ENCODE measurements around the gene CLDN10.
A peak's percentile ranks its signal among the peaks of the same experiment; 100 is the strongest.
"Not testable (repeated sequence)": the region's sequence is repeated elsewhere in the genome, so short reads cannot be mapped to it uniquely, and the experiment has no call there.

The CLDN10 gene, protein sequence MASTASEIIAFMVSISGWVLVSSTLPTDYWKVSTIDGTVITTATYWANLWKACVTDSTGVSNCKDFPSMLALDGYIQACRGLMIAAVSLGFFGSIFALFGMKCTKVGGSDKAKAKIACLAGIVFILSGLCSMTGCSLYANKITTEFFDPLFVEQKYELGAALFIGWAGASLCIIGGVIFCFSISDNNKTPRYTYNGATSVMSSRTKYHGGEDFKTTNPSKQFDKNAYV

DNA sequence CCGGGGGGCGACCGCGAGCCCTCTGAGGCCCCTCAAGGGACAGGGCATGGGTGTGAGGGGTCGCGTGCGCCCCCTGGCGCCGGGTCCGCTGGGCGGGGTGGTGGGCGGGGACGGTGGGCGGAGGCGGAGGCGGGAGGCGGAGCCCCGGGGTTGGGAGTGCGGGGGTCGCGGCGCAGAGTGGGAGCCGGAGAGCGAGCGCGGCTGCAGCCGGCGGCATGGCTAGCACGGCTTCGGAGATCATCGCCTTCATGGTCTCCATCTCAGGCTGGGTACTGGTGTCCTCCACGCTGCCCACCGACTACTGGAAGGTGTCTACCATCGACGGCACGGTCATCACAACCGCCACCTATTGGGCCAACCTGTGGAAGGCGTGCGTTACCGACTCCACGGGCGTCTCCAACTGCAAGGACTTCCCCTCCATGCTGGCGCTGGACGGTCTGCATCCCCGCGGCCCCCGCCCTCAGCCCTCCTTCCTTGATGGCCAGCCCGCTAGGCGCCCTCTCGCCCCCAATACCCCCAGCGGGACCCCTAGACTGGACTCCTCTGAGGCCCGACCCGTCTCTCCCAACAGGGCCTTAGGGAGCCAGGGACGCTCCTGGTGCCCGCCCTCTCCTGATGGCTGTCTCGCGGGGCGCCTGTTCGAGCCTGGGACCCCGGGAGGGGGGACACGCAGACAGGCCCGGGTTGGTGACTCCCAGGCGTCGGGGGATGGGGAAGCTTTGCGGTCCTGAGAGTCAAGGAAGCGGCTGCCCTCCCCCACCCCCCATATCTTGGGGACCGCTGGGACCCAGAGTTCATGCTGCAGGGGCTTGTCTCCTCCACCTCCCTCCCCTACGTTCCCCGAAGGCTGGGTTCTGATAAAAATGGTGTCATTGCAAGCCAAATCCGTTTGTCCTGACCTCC, at the start of gene CLDN10:
TSS of gene CLDN10 (plus strand) at position 182 of the 903 bp plus-strand sequence. CDS start at position 216, 34 bp downstream.
- no peak for DNase-seq (ENCODE audit: low read depth)

DNA sequence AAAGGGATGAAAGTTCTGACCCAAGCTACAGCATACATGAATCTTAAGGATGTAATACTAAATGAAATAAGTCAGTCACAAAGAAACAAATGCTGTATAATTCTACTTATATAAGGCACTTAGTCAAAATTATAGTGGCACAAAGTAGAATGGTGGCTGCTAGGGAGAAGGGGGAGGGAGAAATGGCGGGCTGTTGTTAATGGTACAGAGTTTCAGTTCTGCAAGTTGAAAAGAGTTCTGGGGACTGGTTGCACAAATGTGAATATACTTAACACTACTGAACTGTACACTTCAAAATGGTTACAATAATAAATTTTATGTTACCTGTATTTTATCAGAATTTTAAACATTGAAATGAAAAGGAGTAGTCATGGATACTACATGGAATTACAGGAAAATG, 48.9 kb upstream of the CLDN10 start:
- no peak for DNase-seq (ENCODE audit: low read depth)

DNA sequence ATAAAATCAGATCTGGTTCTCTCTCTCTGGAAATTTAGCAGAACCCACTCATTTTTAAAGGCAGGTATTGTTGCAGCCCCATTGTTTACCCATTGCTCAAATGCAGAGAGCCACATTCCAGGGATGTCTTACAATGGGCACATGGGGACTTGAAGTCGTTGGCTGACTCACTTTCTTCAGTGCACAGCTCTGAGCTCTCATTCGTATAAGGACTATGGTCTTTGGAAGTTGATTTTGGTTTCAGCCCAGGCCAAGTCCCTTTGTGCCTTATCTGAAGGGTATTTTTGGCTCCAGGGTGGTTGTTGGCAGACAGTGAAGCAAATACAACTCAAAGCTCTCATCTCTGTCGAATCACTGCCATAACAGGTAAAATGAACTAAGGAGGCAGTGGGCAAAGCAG, 47.3 kb upstream of the CLDN10 start:
- DNase-seq (ENCODE audit: low read depth), result no peak

DNA sequence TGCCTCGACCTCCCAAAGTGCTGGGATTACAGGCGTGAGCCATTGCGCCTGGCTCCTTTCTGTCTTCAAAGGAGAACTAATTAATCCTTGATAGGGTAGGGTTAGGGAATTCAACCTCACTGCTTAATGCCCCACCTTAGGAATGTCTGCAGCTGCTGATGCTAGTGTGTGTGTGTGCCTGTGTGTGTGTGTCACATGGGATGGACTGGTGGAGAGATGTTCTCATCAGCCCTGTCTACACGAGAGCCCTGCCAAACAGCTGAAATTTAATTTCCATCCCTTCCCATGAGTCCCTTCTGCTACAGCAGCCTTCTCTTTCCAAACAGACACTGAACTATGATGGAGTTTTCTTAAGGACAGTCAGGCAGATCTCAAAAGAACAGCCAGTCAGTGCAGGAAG, 46.5 kb upstream of the CLDN10 start:
- no peak for DNase-seq (ENCODE audit: low read depth)

DNA sequence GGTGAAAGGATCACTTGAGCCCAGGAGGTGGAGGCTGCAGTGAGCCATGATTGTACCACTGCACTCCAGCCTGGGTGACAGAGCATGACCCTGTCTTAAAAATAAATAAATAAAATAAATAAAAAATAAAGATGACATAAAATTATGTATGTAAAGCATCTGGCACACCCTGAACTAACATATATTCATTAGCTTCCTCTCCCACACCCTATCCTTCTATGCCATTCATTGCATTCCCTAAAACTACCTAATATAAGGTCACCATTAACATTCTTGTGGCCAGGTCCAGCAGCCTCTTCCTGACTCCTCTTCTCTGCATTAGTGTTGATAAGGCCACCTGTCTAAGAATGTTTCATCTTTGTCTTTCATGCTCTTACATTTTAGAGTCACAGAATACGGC, 44.5 kb upstream of the CLDN10 start:
- DNase-seq (ENCODE audit: low read depth), result no peak

DNA sequence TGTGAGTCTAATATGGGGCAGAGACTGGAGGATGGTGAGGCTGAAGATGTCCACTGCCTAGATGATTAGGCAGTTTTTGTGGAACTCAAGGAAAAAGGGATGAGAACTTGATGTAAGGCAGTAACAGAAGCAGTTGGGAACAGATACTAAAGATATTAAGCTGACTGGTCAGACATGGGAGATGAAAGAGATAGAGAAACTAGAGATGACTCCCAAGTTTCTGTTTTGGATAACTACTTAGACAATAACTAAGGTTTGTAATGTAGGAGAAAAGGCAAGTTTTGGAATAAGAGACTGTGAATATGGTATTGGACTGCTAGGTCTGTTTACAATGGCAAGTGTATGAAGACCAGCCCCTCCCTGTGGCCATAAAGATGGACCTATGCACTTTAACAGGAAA, 43.5 kb upstream of the CLDN10 start:
- DNase-seq (ENCODE audit: low read depth), result no peak

DNA sequence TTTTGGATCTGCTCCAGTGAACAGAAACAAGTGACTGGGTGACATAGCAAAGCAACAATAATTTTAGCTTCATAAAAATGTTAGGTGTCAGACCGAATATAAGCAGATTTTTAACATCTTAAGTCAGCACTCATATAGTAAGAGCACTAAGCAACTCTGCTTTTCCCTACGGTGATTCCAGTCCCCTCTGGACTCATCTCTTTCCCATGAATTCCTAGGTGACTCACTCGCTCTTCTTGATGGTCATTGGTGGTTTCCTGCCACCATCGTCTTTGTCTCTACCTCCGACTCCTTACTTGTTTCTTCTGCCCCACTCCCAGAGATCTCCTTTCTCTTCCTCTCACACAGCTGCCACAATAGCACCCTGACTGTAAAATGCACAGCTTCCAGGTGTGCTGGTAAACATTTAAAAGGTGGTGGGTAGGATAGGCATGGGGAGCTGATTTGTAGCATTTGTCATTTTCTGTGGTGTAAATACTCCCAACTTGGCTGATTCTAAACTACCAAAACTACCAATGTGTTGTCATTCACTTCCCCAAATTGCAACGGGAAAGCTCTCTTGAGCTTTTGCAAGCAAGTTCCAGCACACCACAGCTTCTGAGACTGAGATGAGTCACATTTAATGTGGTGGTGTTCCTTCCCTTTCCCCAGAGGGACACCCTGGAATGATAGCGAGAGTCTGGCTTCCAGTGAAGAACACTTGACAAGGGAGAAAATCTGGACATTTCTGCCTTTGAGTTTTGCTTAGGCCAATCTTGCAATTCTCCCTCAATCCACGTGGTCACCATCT, 42.8 kb upstream of the CLDN10 start:
- peak; percentile 72 for DNase-seq (ENCODE audit: low read depth)

DNA sequence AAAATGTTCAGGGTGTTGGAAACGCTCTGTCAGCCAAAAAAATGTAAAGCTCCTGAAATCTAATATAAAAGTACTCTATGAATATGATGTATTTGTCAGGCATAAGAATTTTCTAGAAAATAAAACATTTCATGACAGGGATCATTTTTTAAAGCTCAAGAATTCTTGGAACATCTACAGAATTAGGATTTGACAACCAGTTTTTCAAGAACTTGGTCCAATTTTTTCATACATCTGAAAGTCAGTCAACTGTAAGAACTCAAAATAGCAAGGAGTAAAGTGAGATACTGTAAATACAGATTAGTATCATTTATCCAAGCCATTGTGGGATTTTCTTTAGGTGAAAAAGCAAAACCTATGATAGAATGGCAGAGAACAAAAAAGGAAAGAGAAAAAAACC, 41.6 kb upstream of the CLDN10 start:
- no peak for DNase-seq (ENCODE audit: low read depth)

DNA sequence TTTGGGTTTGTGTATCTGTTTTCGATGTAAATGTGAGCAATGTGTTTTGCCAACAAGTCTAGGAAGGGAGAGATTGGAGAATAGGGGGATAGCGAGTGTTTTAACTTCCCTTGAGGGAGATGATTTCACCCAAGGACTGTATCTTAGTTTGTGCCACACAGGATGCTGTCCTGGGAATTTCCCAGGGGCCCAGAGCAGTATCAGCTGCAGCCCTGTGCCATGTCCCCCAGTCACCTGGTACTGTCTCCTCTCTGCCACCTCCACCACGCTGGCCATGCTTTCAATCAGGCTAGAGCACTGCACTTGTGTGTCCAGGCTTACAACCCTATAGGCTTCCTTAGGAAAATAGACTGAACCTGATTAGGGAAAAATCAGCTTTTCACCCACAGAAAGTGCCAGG, 40.1 kb upstream of the CLDN10 start:
- DNase-seq (ENCODE audit: low read depth), result no peak

DNA sequence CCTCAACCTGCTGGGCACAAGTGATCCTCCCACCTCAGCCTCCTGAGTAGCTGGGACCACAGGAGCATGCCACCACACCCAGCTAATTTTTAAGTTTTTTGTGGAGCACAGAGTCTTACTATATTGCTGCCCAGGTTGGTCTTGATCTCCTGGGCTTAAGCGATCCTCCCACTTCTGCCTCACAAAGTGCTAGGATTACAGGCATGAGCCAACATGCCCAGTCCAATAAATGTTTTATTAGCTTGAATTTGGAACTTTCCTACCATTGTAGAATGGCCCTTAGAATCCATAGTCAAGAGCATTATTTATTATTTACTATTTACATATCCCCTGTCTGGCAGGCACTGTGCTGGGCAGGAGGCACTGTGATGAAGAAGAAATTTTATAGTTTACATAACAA, 39.6 kb upstream of the CLDN10 start:
- no peak for DNase-seq (ENCODE audit: low read depth)

DNA sequence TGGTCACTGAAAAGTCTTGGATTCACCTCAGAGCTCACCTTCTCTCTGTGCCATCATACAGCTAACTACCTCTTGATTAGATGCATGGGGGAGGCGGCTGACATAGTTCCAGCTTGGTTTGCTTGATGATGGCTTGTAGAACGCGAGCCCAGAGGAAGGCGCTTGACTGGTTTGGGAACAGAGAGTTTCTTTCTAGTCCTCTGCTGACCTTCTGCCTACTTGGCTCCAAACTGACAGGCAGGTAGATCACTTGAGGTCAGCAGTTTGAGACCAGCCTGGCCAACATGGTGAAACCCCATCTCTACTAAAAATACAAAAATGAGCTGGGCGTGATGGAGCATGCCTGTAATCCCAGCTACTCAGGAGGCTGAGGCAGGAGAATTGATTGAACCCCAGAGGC, 36.9 kb upstream of the CLDN10 start:
- DNase-seq (ENCODE audit: low read depth), result not testable (repeated sequence)

DNA sequence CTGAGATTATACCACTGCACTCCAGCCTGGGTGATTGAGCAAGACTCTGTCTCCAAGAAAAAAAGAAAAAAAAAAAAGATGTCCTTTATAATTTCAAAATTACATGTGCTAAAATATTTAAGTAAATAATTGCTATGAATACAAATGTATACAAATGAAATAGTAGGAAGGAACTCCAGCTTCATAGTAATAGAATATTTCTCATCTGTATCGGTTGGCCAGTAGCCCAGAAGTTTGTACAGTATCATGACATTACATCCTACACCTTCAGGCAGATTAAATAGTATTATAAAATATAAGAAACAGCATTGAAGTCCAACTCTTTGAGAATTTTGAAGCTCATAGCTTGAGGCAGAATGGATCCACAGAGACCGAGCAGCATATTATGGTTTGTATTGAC, 36.5 kb upstream of the CLDN10 start:
- DNase-seq (ENCODE audit: low read depth), result no peak

DNA sequence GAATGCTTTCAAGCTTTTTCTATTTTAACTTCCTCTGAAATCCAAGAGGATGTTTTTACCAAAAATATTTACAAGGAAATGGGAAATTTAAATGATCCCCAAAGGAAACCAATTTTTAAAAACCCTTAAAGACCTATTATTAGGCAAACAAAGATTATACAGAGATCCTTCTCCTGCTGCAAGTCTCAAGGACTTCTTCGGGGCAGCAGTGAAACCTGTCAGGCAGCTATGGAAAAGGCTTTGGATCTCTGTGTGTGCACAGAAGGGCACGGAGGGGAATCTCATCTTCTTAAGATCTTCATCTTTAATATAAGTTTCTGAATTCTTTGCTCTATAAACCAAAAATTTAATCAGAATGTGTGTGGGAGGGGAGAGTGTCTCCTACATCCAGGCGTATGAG, 36.0 kb upstream of the CLDN10 start:
- DNase-seq (ENCODE audit: low read depth), result no peak

DNA sequence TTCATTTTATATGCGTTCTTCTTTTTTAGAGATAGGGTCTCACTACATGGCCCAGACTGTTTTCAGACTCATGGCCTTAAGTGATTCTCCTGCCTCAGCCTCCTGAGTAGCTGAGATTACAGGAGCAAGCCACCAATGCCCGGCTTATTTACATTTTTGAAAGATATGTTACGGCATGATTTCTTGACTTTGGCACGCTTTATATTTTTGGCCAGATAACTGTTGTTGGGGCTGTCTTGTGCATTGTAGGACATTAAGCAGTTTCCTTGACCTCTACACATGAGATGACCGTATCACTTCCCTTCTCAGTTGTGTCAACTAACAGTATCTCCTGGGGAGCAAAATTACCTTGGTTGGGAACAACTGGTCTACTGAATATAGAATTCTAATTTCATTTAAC, 28.9 kb upstream of the CLDN10 start:
- DNase-seq (ENCODE audit: low read depth), result no peak

DNA sequence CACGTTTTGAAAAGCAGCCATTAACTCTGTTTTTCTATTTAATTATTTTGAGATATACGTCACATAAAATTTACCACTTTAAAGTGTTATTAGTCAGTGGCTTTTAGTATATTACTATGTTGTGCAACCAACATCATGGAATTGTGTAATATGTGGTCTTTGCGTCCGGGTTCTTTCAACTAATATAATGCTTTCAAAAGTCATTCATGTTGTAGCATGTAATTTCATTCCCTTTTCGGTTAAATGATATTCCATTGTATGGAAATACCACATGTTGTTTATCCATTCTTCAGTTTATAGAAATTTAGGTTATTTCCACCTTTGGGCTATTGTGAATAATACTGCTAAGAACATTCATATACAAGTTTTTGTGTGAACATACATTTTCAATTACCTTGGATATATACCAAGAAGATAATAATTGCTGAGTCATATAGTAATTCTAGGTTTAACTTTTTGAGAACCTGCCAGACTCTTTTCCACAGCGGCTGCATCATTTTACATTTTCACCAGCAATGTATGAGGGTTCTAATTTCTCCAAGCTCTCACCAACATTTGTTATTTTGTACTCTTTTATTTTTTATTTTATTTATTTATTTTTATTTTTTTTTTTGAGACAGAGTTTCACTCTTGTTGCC, 28.1 kb upstream of the CLDN10 start:
- no peak for DNase-seq (ENCODE audit: low read depth)

DNA sequence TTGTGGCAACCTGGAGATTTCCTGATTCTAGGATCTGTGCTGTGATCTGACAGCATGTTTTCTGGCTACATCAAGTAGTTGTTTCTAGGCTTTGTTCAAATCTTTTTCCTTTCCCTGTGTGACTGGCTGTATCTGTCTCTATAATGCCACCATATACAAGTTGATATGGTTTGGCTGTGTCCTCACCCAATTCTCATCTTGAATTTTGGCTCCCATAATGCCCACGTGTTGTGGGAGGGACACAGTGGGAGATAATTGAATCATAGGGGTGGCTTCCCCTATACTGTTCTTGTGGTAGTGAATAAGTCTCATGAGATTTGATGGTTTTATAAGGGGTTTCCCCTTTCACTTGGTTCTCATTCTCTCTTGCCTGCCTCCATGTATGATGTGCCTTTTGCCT, 24.6 kb upstream of the CLDN10 start:
- no peak for DNase-seq (ENCODE audit: low read depth)

DNA sequence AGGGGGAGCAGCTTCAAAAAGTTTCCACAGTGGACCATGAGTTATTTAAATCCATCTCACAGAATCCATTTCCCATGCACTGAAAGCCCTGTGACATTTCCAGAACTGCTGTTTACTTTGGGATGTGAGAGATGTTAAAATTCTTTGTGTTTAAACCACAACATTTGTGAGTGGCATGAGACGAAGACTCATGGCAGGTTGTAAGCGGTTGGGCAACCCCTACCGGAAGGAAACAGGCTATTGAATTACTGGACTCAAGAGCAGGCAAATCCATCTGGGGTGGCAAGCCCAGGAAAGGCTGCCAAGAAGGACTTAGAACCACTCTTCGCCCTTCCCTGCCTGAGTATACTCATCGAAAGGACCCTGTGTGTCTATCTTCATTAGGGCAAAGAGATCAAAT, 22.3 kb upstream of the CLDN10 start:
- peak; percentile 54 for DNase-seq (ENCODE audit: low read depth)

DNA sequence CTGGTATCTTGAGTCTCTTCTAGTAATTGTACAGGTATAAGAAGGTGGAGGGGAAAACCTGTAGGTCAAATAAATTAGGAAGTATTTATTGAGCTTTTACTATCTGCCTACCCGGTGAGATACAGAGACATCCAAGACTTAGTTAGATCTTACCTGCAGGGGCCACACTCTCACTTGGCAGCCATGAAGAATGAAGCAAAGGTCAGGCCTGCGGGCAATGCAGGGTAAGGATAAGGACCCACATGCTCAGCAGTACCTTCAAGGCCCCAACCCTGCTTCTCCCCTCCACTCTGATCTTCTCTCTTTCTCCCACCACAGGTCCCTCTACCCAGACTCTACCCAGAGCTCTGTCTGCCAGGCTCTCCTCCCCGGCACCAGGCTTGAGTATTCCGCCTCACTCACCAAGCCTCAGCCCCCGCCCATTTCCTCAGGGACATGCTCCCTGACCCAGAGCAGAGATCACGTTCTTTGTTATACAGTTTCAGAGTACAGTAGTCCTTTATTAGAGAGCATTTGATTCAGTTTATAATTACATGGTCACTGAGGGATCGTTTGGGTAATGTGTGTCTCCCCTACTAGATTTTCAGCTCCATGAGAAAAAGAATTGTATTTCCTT, 18.9 kb upstream of the CLDN10 start:
- DNase-seq (ENCODE audit: low read depth), result no peak

DNA sequence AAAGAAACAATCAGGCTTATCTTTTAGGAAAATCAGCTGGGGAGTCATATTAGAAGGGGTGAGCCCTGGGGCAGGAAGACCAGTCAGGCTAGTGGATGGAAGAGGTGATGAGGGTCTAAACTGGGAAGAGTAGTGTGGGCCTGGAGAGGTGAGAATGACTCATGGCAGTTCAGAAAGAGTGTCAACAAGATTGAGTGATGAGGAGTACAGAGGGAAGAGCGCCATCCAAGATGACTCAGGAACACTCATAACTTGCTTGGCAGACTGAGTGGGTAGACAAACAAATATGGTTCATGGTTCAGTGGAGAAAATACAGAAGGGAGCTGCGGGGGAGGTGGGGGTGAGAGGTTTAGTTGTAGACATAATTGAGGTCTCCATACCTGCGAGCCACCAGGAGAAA, 17.3 kb upstream of the CLDN10 start:
- peak; percentile 79 for DNase-seq (ENCODE audit: low read depth)

DNA sequence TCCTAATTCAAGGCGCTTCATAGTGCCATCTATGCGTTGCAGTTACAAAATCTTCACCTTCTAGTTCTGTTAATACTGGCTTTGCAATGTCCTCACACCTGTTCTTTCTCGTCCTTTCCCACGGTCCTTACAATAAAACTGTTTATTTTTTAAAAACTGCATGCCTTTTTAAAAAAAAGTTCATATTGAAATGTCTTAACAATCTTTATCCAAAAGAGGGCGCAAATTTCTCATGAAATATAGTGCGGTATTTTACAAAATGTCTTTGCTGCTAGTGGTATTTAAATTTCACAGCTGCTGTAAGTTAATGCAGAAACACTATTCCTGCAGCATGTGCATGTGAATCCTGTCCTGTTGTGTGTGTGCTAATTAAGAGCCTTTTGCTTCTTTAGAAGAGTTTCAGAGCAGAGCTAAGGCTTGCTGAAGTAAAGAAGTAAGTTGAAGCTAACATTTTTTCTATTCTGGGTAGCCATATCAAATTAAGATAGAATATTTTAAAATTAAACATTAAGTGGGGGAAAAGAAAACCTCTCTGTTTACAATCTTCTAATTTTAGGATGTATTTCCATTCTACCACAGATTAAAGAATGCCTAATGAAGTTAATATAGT, 15.8 kb upstream of the CLDN10 start:
- peak; percentile 65 for DNase-seq (ENCODE audit: low read depth)

DNA sequence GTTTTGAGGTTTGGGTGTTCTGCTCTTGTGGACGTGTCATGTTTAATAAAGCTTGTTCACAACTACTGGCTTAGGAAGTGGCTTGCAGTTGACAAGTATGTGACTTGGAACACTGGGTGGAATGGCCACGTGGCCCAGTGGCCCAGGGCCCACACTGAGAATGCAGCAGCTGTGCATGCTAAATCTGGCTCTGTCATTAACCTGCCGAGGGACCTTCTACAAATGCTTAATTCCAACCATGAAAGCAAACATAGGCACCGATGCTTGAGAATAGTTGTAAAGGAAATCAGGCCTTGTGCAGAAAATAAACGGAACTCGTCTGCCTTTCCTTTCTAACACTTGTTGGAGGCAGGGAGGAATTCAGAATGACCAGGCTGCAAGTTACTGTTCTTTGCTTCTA, 11.6 kb upstream of the CLDN10 start:
- no peak for DNase-seq (ENCODE audit: low read depth)

All from ELR (cell line).